Adrenal gland (tissue), 12 donors: ENCODE data around the gene NHS. TPM values are rescaled to one million over a fixed set of nuclear protein-coding genes. Genes with fewer than 3 reads are reported as not detected.

Experiments used
- DNase-seq, 7 donors: peaks; one replicate each; pipeline ENCODE4 v3.0.0-alpha.2; 2019 to 2020
- H3K27ac ChIP-seq, 5 donors: fragments of 200-600 bp; sonication (generic) in 4 of 5; 1 replicate in 3 of 5; 2 replicates in 2 of 5; pipeline versions ENCODE4 v1.5.1 to v1.8.0; 2016 to 2020; ENCODE audit warnings: mild to moderate bottlenecking in 1 of 5
- H3K27me3 ChIP-seq: fragments of 200-600 bp; 2 replicates; pipeline ENCODE4 v1.8.0; 2021
- H3K36me3 ChIP-seq, 2 donors: fragments of 200-600 bp; replicated peaks in 1 of 2; 1 replicate in 1 of 2; 2 replicates in 1 of 2; pipeline versions ENCODE4 v1.5.1 to v1.8.0; 2018 to 2022
- H3K4me1 ChIP-seq, 2 donors: fragments of 200-600 bp; replicated peaks in 1 of 2; 1 replicate in 1 of 2; 2 replicates in 1 of 2; pipeline versions ENCODE4 v1.5.1 to v1.8.0; 2018 to 2021
- H3K4me3 ChIP-seq, 4 donors: fragments of 200-600 bp; sonication (generic) in 3 of 4; one replicate each; pipeline ENCODE4 v1.5.1; 2016 to 2018
- H3K9me3 ChIP-seq, 3 donors: fragments of 200-600 bp; sonication (generic) in 1 of 3; replicated peaks in 1 of 3; 1 replicate in 2 of 3; 2 replicates in 1 of 3; pipeline versions ENCODE4 v1.5.1 to v1.8.0; 2016 to 2021
- POLR2A ChIP-seq, 2 donors: fragments of 450-650 bp; IDR thresholded peaks; one replicate each; pipeline ENCODE4 v1.6.1; 2017; ENCODE audit warnings: antibody characterized with exemption in 2 of 2, mild to moderate bottlenecking in 2 of 2, moderate library complexity in 1 of 2
- WGBS, 4 donors: extraction: QIAGEN DNeasy Blood & Tissue Kit in 2 of 4; methylation state at CpG; one replicate each; pipeline versions ENCODE4 v1.1.5 to v1.1.7; 2013 to 2017; 5-methylcytosine and 5-hydroxymethylcytosine counted together
- intact Hi-C, 2 donors: fragments of 100-400 bp; cut with DNase I; formaldehyde crosslinking; loops; one replicate each; pipeline versions ENCODE4 v1.14.1 to v1.15.0; 2022 to 2023
- polyA plus RNA-seq, 3 donors: library from polyadenylated mRNA; stranded (reverse); fragments of 200-250 nt in 2 of 3; fragments of 350-450 nt in 1 of 3; fragmentation: Illumina TruSeq in 1 of 3; extraction: RNeasy Lipid Tissue Mini Kit (QIAGEN cat#74804) in 1 of 3; gene quantifications; one replicate each; pipeline ENCODE4 v1.2.3, GENCODE V29; 2013 to 2014
- total RNA-seq, 9 donors: library from RNA; depleted of rRNA in 4 of 9; stranded (reverse); fragments of >200 nt in 4 of 9; fragments of 120-200 nt in 1 of 9; fragmentation: NEBNext Ultra II Directional in 1 of 9; extraction: Animal tissue kit (Norgen Biotek cat#: 25700) in 1 of 9; gene quantifications; one replicate each; pipeline versions ENCODE4 v1.1.0 to v1.2.4, GENCODE V29; 2013 to 2023
- TF ChIP-seq, protein P1 (sequence below), 6 experiments: fragments of 450-650 bp in 4 of 6; fragments of 200-600 bp in 2 of 6; sonication (generic) in 1 of 6; IDR thresholded peaks; 1 replicate in 5 of 6; 2 replicates in 1 of 6; pipeline versions ENCODE4 v1.5.1 to v1.8.0; 2016 to 2021; ENCODE audit warnings: antibody characterized with exemption in 6 of 6, mild to moderate bottlenecking in 2 of 6, moderate library complexity in 1 of 6
- donor health status: healthy with polysubstance abuse.
- donor health status: Bipolar disorder and iron deficiency.
- donor health status: DM: yes; HTN: yes; CAD: no.
- donor health status: DM: no; HTN: no; CAD: no.
- donor health status: DM: no; HTN: no; CAD: no.
- donor health status: DM: yes; HTN: yes; CAD: no.

NHS gene
- total and polyA plus RNA-seq, 12 donors = 4.4 to 12.5 (median 6.8) TPM

DNA sequence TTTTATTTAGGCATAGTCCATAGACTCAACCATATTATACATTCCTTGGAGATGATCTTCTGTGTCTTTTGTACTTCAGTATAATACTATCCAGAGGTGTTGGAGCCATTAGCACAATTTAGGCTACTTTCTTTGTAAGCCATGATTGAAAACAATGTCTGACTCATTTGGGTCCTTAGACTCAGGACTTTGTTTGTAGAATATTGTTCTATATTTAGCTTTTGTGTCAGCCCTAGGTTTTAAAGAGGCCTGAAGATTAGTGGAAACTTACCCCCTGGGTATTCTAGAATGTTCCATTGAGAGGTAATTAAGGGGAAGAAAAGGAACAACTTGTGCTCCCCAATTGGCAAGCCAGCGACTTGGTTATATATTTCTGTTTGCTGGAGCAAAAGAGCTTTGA is 217.1 kb downstream of the NHS start:
- 24 to 57% (median 49%) methylated on average over 1 of the region's 1 CpG for WGBS, 4 donors
- Histone ChIP-seq H3K9me3 (no peaks in the 10 kb centered on the region), H3K27ac (peak overlapping the region in 4 of 5 donors; percentile 7 to 66 (median 35)), H3K27me3 (no peaks in the 10 kb centered on the region), H3K4me3 (no peak overlapping the region), H3K4me1 (peaks cover 0 to 7% of the 10 kb centered on the region in 2 donors), H3K36me3 (no peaks in the 10 kb centered on the region)
- TF ChIP-seq POLR2A (IDR thresholded peaks at IDR 0.05) = no peak
- TF ChIP-seq, protein P1, sequence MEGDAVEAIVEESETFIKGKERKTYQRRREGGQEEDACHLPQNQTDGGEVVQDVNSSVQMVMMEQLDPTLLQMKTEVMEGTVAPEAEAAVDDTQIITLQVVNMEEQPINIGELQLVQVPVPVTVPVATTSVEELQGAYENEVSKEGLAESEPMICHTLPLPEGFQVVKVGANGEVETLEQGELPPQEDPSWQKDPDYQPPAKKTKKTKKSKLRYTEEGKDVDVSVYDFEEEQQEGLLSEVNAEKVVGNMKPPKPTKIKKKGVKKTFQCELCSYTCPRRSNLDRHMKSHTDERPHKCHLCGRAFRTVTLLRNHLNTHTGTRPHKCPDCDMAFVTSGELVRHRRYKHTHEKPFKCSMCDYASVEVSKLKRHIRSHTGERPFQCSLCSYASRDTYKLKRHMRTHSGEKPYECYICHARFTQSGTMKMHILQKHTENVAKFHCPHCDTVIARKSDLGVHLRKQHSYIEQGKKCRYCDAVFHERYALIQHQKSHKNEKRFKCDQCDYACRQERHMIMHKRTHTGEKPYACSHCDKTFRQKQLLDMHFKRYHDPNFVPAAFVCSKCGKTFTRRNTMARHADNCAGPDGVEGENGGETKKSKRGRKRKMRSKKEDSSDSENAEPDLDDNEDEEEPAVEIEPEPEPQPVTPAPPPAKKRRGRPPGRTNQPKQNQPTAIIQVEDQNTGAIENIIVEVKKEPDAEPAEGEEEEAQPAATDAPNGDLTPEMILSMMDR (IDR thresholded peaks at IDR 0.05) = no peak
- intact Hi-C loops = no loop called here
- no peak for DNase-seq

DNA sequence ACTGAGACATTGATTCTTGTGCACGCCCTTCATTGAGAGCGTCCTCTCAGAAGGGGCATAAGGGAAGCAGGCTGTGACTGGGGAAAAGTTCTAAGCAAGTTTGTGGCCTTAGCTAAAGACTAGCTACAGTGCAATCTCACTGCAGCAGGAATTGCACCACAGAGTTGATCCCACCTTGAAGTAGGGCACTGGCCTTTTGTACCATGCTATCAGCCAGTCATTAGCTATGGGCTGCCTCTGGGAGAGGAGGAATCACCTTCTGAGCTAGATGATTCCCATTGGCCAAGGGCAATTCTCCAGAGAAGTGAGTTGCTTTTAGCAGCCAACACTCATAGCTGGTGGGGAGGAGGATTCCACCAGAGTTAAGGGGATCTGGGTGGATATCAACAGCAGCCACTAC is 219.7 kb downstream of the NHS start:
- H3K27ac ChIP-seq = no peak overlapping the region

DNA sequence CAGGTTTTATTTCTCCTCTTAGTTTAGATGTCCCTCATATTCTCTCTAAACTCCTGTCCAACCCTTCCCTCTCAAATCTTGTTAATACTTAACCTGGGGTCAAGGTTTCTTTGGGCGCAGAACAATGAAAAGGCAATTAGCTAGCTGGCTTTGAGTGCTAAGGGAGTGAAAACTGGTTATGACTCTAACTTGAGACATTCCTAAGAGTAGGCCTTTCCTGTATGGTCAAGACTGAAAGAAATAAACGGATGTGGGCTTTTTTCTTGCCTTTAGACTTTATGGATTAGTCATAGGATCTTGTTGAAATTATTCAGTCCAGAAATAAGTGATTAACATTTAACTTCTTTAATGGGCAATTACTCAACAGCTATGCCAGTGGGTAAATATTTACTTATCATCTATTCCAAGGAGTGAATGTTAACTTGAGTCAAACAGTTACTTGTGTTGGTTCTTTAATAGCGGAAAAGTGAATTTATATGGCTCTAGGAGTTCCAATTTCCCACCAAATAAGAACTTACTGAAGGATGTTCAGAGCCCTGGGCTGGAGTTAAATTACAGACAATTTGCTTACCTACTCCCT is 220.5 kb downstream of the NHS start:
- no peak for DNase-seq
- intact Hi-C loops = no loop called here
- H3K27ac ChIP-seq = no peak overlapping the region
- WGBS, 4 donors = 57 to 70% (median 60%) methylated on average over 3 of the region's 3 CpGs
- no peak for TF ChIP-seq POLR2A (IDR thresholded peaks at IDR 0.05)
- TF ChIP-seq, protein P1 (IDR thresholded peaks at IDR 0.05) = no peak
- no peaks in the 10 kb centered on the region for H3K36me3 ChIP-seq
- peaks cover 8 to 14% of the 10 kb centered on the region in 2 donors for H3K4me1 ChIP-seq
- no peak overlapping the region for H3K4me3 ChIP-seq
- no peaks in the 10 kb centered on the region for H3K27me3 ChIP-seq
- H3K9me3 ChIP-seq = no peaks in the 10 kb centered on the region

More for the DNA sequence above, 219.7 kb downstream of the NHS start:
- no peaks in the 10 kb centered on the region for H3K27me3 ChIP-seq
- no peaks in the 10 kb centered on the region for H3K9me3 ChIP-seq
- TF ChIP-seq, protein P1 (IDR thresholded peaks at IDR 0.05) = no peak
- TF ChIP-seq POLR2A (IDR thresholded peaks at IDR 0.05) = no peak
- peaks cover 8 to 14% of the 10 kb centered on the region in 2 donors for H3K4me1 ChIP-seq
- intact Hi-C loops = no loop called here
- WGBS, 4 donors = 86 to 100% (median 93%) methylated on average over 2 of the region's 2 CpGs
- no peak overlapping the region for H3K4me3 ChIP-seq
- DNase-seq = no peak
- no peaks in the 10 kb centered on the region for H3K36me3 ChIP-seq

DNA sequence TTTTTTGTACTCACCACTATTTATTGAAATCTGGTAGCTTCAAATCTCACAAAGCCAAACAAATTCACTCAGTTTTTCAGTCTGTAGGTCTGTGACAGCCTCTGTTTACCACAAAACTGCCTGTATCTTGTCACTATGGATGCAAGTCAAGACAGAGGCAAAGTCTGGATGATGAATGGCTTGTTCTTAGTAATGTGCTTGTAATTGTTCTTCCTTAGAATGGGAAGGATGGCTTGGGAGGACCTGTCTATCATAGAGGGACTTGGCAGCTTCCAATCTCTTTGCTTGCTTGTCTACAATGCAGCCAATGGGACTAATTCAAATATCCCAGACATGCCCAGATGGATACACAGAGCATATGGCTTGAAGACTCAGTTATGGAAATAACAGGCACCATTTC is 221.1 kb downstream of the NHS start:
- Histone ChIP-seq H3K27me3 (no peaks in the 10 kb centered on the region), H3K27ac (no peak overlapping the region), H3K9me3 (no peaks in the 10 kb centered on the region), H3K4me1 (peaks cover 8 to 14% of the 10 kb centered on the region in 2 donors), H3K4me3 (no peak overlapping the region), H3K36me3 (no peaks in the 10 kb centered on the region)
- intact Hi-C loops = no loop called here
- DNase-seq = no peak
- TF ChIP-seq, protein P1 (IDR thresholded peaks at IDR 0.05) = no peak
- TF ChIP-seq POLR2A (IDR thresholded peaks at IDR 0.05) = no peak
